HG03175 (cell line): ENCODE data around the gene RASGEF1C.
"Not testable (repeated sequence)": the region's sequence is repeated elsewhere in the genome, so short reads cannot be mapped to it uniquely, and the experiment has no call there.

Experiments
- ATAC-seq: cut with Tn5 transposase; IDR thresholded peaks from one replicate; pipeline ENCODE4 v1.9.1; 2021; ENCODE audit warnings: mild to moderate bottlenecking, moderate library complexity; ENCODE audit not compliant: unreplicated experiment

Gene RASGEF1C

GRCh38 chr5:180137401-180138213 lies 71.4 kb downstream of the RASGEF1C start:
- no peak for ATAC-seq

GRCh38 chr5:180136630-180137381 lies 72.2 kb downstream of the RASGEF1C start:
- ATAC-seq: no peak

GRCh38 chr5:180135967-180136629 lies 72.9 kb downstream of the RASGEF1C start:
- no peak for ATAC-seq

GRCh38 chr5:180135128-180135955 lies 73.7 kb downstream of the RASGEF1C start:
- no peak for ATAC-seq

- no peak for ATAC-seq
Observed at GRCh38 chr5:180133971-180134508, 75.0 kb downstream of the RASGEF1C start.

- ATAC-seq: no peak
Observed at GRCh38 chr5:180133551-180133950, 75.5 kb downstream of the RASGEF1C start.

- ATAC-seq: no peak
Observed at GRCh38 chr5:180133060-180133459, 76.0 kb downstream of the RASGEF1C start.

- no peak for ATAC-seq
Observed at GRCh38 chr5:180130876-180131740, 77.9 kb downstream of the RASGEF1C start.

GRCh38 chr5:180130291-180130869 lies 78.6 kb downstream of the RASGEF1C start:
- no peak for ATAC-seq

- ATAC-seq: no peak
Observed at GRCh38 chr5:180129291-180130190, 79.5 kb downstream of the RASGEF1C start.

- no peak for ATAC-seq
Observed at GRCh38 chr5:180128671-180129261, 80.2 kb downstream of the RASGEF1C start.

- ATAC-seq: no peak
Observed at GRCh38 chr5:180127682-180128670, 81.0 kb downstream of the RASGEF1C start.

GRCh38 chr5:180126716-180127681 lies 82.0 kb downstream of the RASGEF1C start:
- no peak for ATAC-seq

- ATAC-seq: not testable (repeated sequence)
Observed at GRCh38 chr5:180126156-180126555, 82.9 kb downstream of the RASGEF1C start.

- not testable (repeated sequence) for ATAC-seq
Observed at GRCh38 chr5:180124662-180125061, 84.3 kb downstream of the RASGEF1C start.
